ENCODE results near the gene ZFP1.
A peak's percentile ranks its signal among the peaks of the same experiment; 100 is the strongest.

DNA sequence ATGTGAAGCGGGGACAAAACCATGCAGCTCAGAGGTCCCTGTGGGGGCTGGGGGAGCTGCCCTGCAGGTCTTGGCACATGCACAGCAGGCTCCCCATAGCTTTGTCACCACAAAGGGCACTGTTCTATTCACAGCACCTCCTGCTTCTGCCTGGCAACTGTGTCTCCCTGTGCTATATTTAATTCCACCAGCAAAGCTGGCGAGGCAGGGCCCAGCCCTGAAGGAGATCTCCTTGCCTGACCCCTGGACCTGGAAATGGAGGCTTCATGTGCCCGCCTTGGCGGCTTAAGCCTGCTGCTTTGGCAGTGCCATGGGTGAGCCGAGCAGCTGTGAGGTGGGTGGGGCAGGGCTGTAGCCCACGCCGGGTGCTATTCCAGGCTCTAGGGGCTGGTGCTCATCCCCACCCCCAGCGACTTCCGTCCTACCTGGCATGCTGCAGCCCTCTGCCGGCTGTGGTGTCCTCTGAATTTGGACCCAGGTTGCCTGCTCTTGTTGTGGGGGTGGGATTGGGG is 38.5 kb upstream of the ZFP1 start:
- TF ChIP-seq, protein P1, sequence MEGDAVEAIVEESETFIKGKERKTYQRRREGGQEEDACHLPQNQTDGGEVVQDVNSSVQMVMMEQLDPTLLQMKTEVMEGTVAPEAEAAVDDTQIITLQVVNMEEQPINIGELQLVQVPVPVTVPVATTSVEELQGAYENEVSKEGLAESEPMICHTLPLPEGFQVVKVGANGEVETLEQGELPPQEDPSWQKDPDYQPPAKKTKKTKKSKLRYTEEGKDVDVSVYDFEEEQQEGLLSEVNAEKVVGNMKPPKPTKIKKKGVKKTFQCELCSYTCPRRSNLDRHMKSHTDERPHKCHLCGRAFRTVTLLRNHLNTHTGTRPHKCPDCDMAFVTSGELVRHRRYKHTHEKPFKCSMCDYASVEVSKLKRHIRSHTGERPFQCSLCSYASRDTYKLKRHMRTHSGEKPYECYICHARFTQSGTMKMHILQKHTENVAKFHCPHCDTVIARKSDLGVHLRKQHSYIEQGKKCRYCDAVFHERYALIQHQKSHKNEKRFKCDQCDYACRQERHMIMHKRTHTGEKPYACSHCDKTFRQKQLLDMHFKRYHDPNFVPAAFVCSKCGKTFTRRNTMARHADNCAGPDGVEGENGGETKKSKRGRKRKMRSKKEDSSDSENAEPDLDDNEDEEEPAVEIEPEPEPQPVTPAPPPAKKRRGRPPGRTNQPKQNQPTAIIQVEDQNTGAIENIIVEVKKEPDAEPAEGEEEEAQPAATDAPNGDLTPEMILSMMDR (IDR thresholded peaks at IDR 0.05; ENCODE audit: borderline replicate concordance, extremely low read depth, low read length, poor library complexity, severe bottlenecking), result peak; percentile 62
- TF ChIP-seq EZH2 (IDR thresholded peaks at IDR 0.05; ENCODE audit: borderline replicate concordance, low read depth, low read length, severe bottlenecking), result no peak
